ENCODE results near the gene KLHL7. TPM values are rescaled to one million over a fixed set of nuclear protein-coding genes. Genes with fewer than 3 reads are reported as not detected.

Gene KLHL7
- total RNA-seq, 2 donors from 2014 or later: 37.5 to 54.6 TPM

DNA sequence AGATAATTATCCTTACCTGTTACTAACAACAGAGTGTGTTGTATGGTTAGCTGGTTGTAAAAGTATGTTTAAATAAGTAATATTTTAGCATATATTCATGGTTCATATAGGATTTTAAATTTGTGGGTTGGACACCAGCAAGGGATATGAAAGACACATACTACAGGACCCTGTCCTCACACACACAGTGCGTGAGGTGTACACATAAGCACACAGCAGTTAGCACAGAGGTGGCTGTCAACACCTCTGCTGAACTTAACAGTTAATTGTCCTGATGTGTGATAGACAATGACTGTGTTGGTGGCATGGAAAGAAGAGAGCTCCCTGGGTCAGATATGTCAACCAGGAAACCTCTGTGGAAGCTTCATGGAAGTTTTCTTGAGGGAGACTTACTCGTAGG is 53.0 kb downstream of the KLHL7 start:
- no peak for DNase-seq
- Mint-ChIP-seq H3K9me3 (no peaks in the 10 kb centered on the region), H3K36me3 (ENCODE audit: low read depth) (peaks cover 6% of the 10 kb centered on the region), H3K4me3 (no peak overlapping the region), H3K4me1 (peaks cover 4% of the 10 kb centered on the region), H3K27ac (no peak overlapping the region), H3K27me3 (ENCODE audit: insufficient read depth) (no peaks in the 10 kb centered on the region)
- TF ChIP-seq, protein P1, sequence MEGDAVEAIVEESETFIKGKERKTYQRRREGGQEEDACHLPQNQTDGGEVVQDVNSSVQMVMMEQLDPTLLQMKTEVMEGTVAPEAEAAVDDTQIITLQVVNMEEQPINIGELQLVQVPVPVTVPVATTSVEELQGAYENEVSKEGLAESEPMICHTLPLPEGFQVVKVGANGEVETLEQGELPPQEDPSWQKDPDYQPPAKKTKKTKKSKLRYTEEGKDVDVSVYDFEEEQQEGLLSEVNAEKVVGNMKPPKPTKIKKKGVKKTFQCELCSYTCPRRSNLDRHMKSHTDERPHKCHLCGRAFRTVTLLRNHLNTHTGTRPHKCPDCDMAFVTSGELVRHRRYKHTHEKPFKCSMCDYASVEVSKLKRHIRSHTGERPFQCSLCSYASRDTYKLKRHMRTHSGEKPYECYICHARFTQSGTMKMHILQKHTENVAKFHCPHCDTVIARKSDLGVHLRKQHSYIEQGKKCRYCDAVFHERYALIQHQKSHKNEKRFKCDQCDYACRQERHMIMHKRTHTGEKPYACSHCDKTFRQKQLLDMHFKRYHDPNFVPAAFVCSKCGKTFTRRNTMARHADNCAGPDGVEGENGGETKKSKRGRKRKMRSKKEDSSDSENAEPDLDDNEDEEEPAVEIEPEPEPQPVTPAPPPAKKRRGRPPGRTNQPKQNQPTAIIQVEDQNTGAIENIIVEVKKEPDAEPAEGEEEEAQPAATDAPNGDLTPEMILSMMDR (conservative IDR thresholded peaks at IDR 0.05): no peak
- Histone ChIP-seq H3K36me3 (ENCODE audit: control insufficient read depth, insufficient read depth, low read length) (no peaks in the 10 kb centered on the region), H3K9ac (ENCODE audit: extremely low read depth, low read length, poor library complexity, severe bottlenecking) (no peak overlapping the region), H3K4me1 (ENCODE audit: control insufficient read depth, insufficient read depth, low read length) (no peaks in the 10 kb centered on the region), H3K9me3 (ENCODE audit: control insufficient read depth, low read length) (no peaks in the 10 kb centered on the region), H3K27ac (ENCODE audit: low read depth, low read length) (no peak overlapping the region), H3K4me3 (ENCODE audit: low read length) (no peak overlapping the region), H3K27me3 (ENCODE audit: control insufficient read depth, insufficient read depth, low read length, poor library complexity, severe bottlenecking) (no peaks in the 10 kb centered on the region)
- 98 to 100% methylated on average over 2 of the region's 2 CpGs for WGBS, 2 experiments (ENCODE audit: insufficient coverage in 1 of 2, insufficient read length in 1 of 2)

DNA sequence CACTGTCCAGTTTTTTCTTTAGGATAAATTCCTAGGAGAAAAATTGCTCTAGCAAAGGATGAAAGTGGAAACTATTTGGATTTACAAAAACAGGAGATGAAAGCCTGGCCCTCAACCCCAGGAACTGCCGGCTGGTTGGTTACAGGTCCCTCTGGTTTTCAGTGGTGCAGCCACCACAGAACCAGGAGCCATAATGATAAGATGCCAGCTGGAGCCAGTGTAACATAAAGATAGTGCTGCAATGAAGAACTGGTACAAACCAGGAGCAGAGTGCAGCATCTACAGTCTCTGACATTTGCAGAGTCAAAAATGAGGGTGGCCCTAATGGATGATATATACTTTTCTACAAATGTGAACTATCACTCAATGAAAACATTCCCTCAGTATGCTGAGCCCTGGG is 55.9 kb downstream of the KLHL7 start:
- DNase-seq: no peak
- H3K9me3 ChIP-seq (ENCODE audit: control insufficient read depth, low read length): no peaks in the 10 kb centered on the region
- no peaks in the 10 kb centered on the region for H3K4me1 ChIP-seq (ENCODE audit: control insufficient read depth, insufficient read depth, low read length)
- no peaks in the 10 kb centered on the region for H3K9me3 Mint-ChIP-seq
- H3K27me3 Mint-ChIP-seq (ENCODE audit: insufficient read depth): no peaks in the 10 kb centered on the region
- no peaks in the 10 kb centered on the region for H3K36me3 ChIP-seq (ENCODE audit: control insufficient read depth, insufficient read depth, low read length)
- no peak overlapping the region for H3K4me3 Mint-ChIP-seq
- no peaks in the 10 kb centered on the region for H3K27me3 ChIP-seq (ENCODE audit: control insufficient read depth, insufficient read depth, low read length, poor library complexity, severe bottlenecking)
- H3K36me3 Mint-ChIP-seq (ENCODE audit: low read depth): peaks cover 6% of the 10 kb centered on the region
- no peak overlapping the region for H3K9ac ChIP-seq (ENCODE audit: extremely low read depth, low read length, poor library complexity, severe bottlenecking)
- H3K27ac Mint-ChIP-seq: no peak overlapping the region
- no peak overlapping the region for H3K27ac ChIP-seq (ENCODE audit: low read depth, low read length)
- no peak overlapping the region for H3K4me3 ChIP-seq (ENCODE audit: low read length)
- TF ChIP-seq, protein P1 (conservative IDR thresholded peaks at IDR 0.05): no peak
- 95 to 100% methylated on average over 1 of the region's 1 CpG for WGBS, 2 experiments (ENCODE audit: insufficient coverage in 1 of 2, insufficient read length in 1 of 2)
- peaks cover 4% of the 10 kb centered on the region for H3K4me1 Mint-ChIP-seq

DNA sequence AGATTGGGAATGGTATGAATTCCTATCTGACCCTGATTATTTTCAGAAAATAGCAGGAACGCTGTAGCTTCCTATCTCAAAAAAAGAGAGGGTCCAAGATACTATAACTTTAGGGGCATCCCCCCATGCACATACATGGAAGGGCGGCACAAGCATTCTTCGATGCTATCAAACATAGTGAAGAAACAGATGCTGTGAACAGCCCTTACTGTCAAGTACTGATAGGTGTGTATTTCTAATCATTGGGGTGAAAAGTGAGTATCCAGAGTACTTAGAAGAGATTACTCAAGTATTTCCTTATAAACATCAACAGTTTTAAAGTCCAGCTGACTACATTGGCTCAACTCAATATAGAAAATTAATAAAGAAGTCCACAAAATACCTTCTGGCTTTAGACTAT is 59.3 kb downstream of the KLHL7 start:
- Histone ChIP-seq H3K9ac (ENCODE audit: extremely low read depth, low read length, poor library complexity, severe bottlenecking) (no peak overlapping the region), H3K9me3 (ENCODE audit: control insufficient read depth, low read length) (no peaks in the 10 kb centered on the region), H3K4me3 (ENCODE audit: low read length) (no peak overlapping the region), H3K27me3 (ENCODE audit: control insufficient read depth, insufficient read depth, low read length, poor library complexity, severe bottlenecking) (no peaks in the 10 kb centered on the region), H3K27ac (ENCODE audit: low read depth, low read length) (no peak overlapping the region), H3K36me3 (ENCODE audit: control insufficient read depth, insufficient read depth, low read length) (no peaks in the 10 kb centered on the region), H3K4me1 (ENCODE audit: control insufficient read depth, insufficient read depth, low read length) (no peaks in the 10 kb centered on the region)
- H3K27me3 Mint-ChIP-seq (ENCODE audit: insufficient read depth): no peaks in the 10 kb centered on the region
- no peak overlapping the region for H3K27ac Mint-ChIP-seq
- DNase-seq: no peak
- no peak overlapping the region for H3K4me3 Mint-ChIP-seq
- no peaks in the 10 kb centered on the region for H3K36me3 Mint-ChIP-seq (ENCODE audit: low read depth)
- TF ChIP-seq, protein P1 (conservative IDR thresholded peaks at IDR 0.05): no peak
- H3K9me3 Mint-ChIP-seq: no peaks in the 10 kb centered on the region
- 96 to 100% methylated on average over 1 to 3 of the region's 3 CpGs for WGBS, 2 experiments (ENCODE audit: insufficient coverage in 1 of 2, insufficient read length in 1 of 2)
- peaks cover 4% of the 10 kb centered on the region for H3K4me1 Mint-ChIP-seq

Measured in endodermal cell (in vitro differentiated cells).